Posterior vena cava (tissue), 2 donors: ENCODE results near the gene OTOS. TPM values are rescaled to one million over a fixed set of nuclear protein-coding genes. Genes with fewer than 3 reads are reported as not detected.

Source experiments
- DNase-seq: peaks from one replicate; pipeline ENCODE4 v3.0.0-alpha.2; 2020; ENCODE audit warnings: low spot score
- intact Hi-C, 2 donors: fragments of 100-400 bp; cut with DNase I; formaldehyde crosslinking; loops; one replicate each; pipeline versions ENCODE4 v1.14.1 to v1.14.2; 2022 to 2023
- long read RNA-seq, 2 donors: library from polyadenylated mRNA; unstranded; transcript quantifications; one replicate each; pipeline ENCODE4 v2.0.0, GENCODE V29; 2020 to 2021
- total RNA-seq, 2 donors: library from RNA; stranded (reverse); fragmentation: NEBNext Ultra II Directional; extraction: Animal tissue kit (Norgen Biotek cat#: 25700); gene quantifications; one replicate each; pipeline ENCODE4 v1.2.1, GENCODE V29; 2021
- donor health status: DM: yes; HTN: yes; CAD: no.
- donor health status: DM: yes; HTN: yes; CAD: no.

The OTOS gene
- total RNA-seq: not detected
- long read RNA-seq, donor 1: 0 reads
- long read RNA-seq, donor 2: 0 reads

DNA sequence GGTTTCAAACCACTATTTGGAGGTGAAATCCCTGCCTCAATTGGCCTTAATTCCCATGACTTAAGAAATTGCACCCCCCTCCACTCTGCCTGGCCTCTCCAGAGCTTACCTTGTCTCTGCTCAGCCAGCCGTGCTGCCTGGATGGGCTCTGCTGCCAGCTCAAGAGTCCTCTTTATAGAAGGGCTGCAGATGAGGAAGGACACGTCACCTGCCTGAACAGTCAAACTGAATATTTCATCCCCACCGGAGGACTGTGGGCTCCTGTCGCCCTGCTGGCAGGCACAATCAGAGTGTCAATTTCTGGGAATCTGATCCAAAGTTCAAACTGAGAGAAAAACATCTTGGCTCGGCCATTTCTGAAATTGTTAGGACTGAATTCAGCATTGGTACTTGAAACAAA, at the start of gene OTOS:
Gene OTOS, minus strand, starts transcription at position 148 of the 400 bp plus-strand sequence. CDS start 332 bp downstream, outside the sequence.
- intact Hi-C loops: loop anchor here in 1 of 2 donors (5.0 kb wide), 1 partner anchor 83 kb away; no protein-coding TSS in a partner anchor
- DNase-seq: peak; percentile 23

DNA sequence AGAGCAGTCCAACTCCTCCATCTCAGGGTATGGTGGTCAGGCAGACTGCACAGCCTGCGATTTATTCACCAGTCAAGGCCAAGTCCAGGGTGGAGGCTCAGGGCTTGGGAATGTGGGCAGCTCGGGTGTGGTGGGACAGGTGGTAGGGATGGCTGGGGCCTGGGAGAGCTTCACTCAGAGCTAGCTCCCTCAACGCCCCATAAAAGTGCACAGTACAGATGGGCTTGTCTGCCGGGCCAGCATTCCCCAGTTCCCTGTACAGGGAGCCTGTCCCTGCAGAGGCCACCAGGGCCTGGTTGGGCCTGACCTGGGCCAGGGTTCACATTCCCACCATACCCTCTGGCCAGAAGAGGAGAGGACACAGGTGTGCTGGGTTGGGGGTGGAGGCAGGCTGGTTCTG, 49.2 kb upstream of the OTOS start:
- intact Hi-C loops: no loop called here
- peak; percentile 53 for DNase-seq

DNA sequence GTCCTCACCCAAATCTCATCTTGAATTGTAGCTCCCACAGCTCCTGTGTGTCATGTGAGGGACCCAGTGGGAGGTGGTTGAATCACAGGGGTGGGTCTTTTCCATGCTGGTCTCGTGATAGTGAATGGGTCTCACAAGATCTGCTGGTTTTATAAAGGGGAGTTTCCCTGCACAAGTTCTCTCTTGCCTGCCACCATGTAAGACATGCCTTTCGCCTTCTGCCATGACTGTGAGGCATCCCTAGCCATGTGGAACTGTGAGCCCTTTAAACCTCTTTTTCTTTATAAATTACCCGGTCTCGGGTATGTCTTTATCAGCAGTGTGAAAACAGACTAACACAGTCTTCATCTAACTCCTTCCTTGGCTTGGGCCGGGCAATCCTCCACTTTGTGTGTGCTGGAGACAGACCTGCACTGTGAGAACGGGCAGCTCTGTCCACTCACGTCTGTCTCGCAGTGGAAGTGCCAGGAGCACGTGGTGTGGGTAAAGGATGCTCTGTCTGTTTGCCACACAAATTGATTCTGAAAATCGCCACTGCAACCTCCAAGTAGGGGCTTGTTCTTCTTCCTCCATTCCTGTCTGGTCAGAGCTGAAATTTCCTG, 47.6 kb upstream of the OTOS start:
- DNase-seq: peak; percentile 41
- intact Hi-C loops: no loop called here

DNA sequence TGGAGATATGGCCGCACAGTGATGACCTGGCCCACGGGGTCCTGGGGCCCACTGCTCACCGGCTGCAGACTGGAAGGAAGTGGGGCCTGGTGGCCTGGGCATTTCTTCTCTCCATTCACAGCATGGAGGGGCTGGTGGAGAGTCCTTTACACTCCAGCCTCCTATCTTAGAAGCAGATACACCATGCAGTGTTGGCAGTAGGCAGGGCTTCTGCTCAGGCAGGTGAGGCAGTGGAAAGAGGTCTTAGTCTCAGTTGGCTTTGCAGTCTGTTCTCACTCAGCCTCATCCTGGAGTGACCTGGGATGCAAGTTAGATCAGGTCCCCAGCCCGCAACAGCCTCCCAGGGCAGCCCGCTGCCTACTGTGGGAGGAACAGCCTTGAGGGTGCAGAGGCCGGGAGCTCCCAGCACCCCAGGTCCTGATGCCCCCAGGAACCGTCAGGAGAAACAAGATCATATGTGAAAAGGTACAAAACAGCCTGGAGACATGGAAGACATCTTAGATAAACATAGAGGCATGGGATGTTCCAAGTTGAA, 45.8 kb upstream of the OTOS start:
- intact Hi-C loops: no loop called here
- peak; percentile 68 for DNase-seq

- DNase-seq: peak; percentile 56
Observed at GRCh38 chr2:240184656-240185055, 44.2 kb upstream of the OTOS start.

DNA sequence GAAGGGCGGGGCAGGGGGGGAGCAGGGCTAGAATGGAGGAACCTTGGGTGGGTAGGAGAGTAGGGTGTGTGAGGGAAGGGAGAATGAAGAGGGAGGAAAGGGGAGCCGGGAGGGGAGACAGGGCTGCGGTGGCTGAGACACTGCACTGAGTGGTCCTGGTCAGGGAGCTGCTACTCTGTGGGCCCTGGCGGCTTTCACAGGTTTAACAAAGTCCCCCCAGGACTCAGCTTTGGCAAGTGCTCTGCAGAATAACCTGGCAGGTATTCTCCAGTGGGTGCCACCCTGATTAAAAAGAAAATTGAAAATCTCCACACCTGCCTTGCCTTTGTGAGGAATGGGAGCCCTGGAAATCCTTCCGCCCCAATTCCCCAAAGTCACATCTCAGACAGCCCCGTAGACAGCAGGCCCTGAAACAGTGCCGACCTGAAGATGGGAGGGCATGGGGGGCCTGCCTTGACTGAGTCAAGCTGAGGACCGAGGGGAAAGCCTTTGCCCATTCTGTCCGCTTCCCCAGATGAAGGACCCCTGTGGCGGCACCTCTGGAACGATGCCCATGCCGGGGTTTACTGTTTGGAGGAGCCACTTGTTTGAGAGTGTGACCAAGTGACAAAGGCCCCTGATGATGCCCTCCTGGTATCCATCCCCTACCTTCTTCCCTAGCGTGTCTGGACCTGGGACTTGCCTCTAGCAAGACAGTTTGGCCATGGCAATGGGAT, 43.6 kb upstream of the OTOS start:
- DNase-seq: peak; percentile 36
- intact Hi-C loops: no loop called here

More at GRCh38 chr2:240184656-240185055, 44.2 kb upstream of the OTOS start:
- intact Hi-C loops: no loop called here

DNA sequence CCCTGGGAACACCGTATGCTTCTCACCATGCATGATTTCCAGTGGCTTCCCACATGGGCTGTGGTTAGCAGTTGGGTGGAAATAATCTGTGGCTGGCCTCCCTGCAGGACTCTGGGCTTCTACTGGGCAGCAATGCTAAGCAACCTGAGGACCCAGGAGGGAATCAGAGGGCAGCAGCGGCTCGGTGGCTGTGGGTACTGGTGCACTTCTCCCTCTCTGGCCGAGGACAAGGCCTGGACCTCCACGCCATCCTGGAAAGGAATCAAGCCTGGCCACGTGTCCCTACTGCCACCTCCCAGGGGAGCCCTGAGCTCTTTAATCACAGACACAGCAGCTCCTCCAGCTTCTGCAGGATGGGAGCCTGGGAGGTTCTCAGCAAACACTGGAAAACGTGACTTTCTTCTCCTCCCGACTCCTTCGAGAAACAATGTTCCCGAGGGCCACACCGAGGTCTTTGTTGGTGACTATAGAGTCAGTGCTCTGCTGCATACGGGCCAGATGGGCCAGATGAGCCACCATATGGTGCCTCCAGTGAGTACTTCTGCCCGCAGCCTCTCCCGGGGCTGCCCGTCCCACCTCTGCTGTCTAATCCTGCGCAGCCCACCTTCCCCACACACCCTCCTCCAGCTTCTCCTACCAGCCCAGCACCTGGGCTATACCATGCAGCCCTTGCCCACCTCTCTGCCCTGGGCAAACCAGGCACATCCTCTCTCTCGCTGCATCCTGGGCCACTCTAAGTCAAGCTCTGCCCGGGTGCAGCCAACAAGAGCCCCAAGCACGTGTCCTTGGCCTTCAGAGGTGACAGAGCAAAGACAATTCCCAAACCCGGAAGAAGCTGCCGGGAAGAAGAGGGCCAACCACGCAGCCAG, 42.8 kb upstream of the OTOS start:
- intact Hi-C loops: no loop called here
- peak; percentile 75 for DNase-seq

GRCh38 chr2:240182476-240182875, 42.0 kb upstream of the OTOS start:
- intact Hi-C loops: no loop called here
- DNase-seq: no peak

- intact Hi-C loops: no loop called here
- DNase-seq: peak; percentile 53
Observed at GRCh38 chr2:240182001-240182400, 41.5 kb upstream of the OTOS start.

DNA sequence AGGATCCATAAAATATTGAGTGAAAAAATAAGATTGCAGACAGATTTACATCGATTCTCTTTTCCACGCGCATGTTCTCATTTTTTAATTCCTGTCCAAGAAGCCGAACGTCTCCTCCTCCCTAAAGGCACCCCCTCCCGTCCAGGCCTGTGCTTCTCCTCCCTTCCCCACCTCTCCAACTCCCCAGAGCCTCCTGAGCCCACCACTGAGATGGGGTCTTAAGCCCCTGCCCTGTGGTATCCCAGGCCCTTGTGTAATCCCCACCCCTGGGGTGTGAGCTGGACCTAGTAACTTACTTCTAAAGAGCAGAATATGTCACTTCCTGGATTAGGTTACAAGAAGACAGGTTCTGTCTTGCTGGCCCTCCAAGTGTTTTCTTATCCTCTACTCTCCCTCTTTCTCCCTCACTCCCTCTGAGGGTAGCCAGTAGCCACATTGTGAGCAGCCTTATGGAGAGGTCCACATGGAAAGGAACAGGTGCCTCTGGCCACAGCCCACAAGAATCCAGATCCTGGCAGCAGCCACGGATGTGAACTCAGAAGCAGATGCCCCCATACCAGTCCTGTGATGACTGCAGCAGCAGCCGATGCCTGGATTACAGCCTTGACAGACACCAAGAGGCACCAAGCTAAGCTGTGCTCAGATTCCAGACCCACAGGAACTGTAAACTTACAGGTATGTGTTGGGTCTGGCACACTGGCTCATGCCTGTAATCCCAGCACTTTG, 39.6 kb upstream of the OTOS start:
- intact Hi-C loops: no loop called here
- peak; percentile 63 for DNase-seq

- intact Hi-C loops: no loop called here
- DNase-seq: peak; percentile 54
Observed at GRCh38 chr2:240179186-240179815, 38.8 kb upstream of the OTOS start.

- no peak for DNase-seq
Observed at GRCh38 chr2:240178564-240178963, 38.1 kb upstream of the OTOS start.

GRCh38 chr2:240174496-240174895, 34.0 kb upstream of the OTOS start:
- DNase-seq: peak; percentile 3
- intact Hi-C loops: no loop called here

More at GRCh38 chr2:240178564-240178963, 38.1 kb upstream of the OTOS start:
- intact Hi-C loops: no loop called here

GRCh38 chr2:240172071-240172895, 31.8 kb upstream of the OTOS start:
- DNase-seq: peak; percentile 73
- intact Hi-C loops: no loop called here

GRCh38 chr2:240170883-240171282, 30.4 kb upstream of the OTOS start:
- peak; percentile 35 for DNase-seq
- intact Hi-C loops: no loop called here

- DNase-seq: peak; percentile 8
- intact Hi-C loops: no loop called here
Observed at GRCh38 chr2:240170354-240170735, 29.9 kb upstream of the OTOS start.

- intact Hi-C loops: no loop called here
- DNase-seq: peak; percentile 74
Observed at GRCh38 chr2:240169486-240170353, 29.3 kb upstream of the OTOS start.
